SW480 (cell line): ENCODE measurements around the gene TSPAN14.
"Not testable (repeated sequence)": the region's sequence is repeated elsewhere in the genome, so short reads cannot be mapped to it uniquely, and the experiment has no call there.

ENCODE experiments used
- DNase-seq: peaks from one replicate; pipeline ENCODE4 v3.0.0-alpha.2; 2016; ENCODE audit warnings: low spot score

The TSPAN14 gene

GRCh38 chr10:80542652-80543318 is 88.7 kb downstream of the TSPAN14 start:
- no peak for DNase-seq

GRCh38 chr10:80543319-80543672 is 89.2 kb downstream of the TSPAN14 start:
- not testable (repeated sequence) for DNase-seq

- DNase-seq, result no peak
Measured at GRCh38 chr10:80544316-80544953, 90.3 kb downstream of the TSPAN14 start.

GRCh38 chr10:80545258-80545881 is 91.3 kb downstream of the TSPAN14 start:
- DNase-seq, result no peak

GRCh38 chr10:80552151-80552646 is 98.1 kb downstream of the TSPAN14 start:
- no peak for DNase-seq

GRCh38 chr10:80553436-80553835 is 99.3 kb downstream of the TSPAN14 start:
- DNase-seq, result no peak

- DNase-seq, result no peak
Measured at GRCh38 chr10:80554050-80554449, 99.9 kb downstream of the TSPAN14 start.

- DNase-seq, result no peak
Measured at GRCh38 chr10:80555415-80555814, 101.3 kb downstream of the TSPAN14 start.

- no peak for DNase-seq
Measured at GRCh38 chr10:80561950-80562349, 107.8 kb downstream of the TSPAN14 start.

- DNase-seq, result peak; percentile 11
Measured at GRCh38 chr10:80567292-80567691, 113.2 kb downstream of the TSPAN14 start.

GRCh38 chr10:80569131-80569895 is 115.2 kb downstream of the TSPAN14 start:
- DNase-seq, result no peak

- no peak for DNase-seq
Measured at GRCh38 chr10:80571352-80571751, 117.2 kb downstream of the TSPAN14 start.

- DNase-seq, result no peak
Measured at GRCh38 chr10:80579181-80579763, 125.2 kb downstream of the TSPAN14 start.

GRCh38 chr10:80579849-80580637 is 125.9 kb downstream of the TSPAN14 start:
- DNase-seq, result no peak

GRCh38 chr10:80580638-80581468 is 126.7 kb downstream of the TSPAN14 start:
- no peak for DNase-seq

GRCh38 chr10:80581469-80581835 is 127.3 kb downstream of the TSPAN14 start:
- DNase-seq, result no peak

GRCh38 chr10:80582286-80582960 is 128.3 kb downstream of the TSPAN14 start:
- DNase-seq, result no peak
